HS-27A (cell line): ENCODE data around the gene SMARCA4.

Source experiments
- DNase-seq: peaks from one replicate; pipeline ENCODE4 v3.0.0-alpha.2; 2012; ENCODE audit warnings: low read depth, missing footprints

The SMARCA4 gene

DNA sequence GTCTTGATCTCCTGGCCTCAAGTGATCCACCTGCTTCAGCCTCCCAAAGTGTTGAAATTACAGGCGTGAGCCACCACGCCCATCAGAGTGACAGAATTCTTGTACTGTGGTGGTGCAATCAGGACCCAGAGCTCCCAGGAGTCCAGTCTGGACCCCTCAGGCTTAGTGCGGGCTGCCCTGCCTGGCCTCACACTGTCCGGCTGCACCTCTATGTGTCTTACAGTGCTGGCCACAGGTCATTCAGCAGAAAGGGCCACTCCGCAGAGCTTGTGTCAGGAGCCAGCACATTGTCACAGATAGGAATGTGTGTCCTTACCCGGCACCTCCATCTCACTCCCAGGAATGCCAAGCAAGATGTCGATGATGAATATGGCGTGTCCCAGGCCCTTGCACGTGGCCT, 49.2 kb downstream of the SMARCA4 start:
- no peak for DNase-seq

- DNase-seq: no peak
Observed at GRCh38 chr19:11012507-11012906, 51.7 kb downstream of the SMARCA4 start.

GRCh38 chr19:11013771-11014170, 52.9 kb downstream of the SMARCA4 start:
- DNase-seq: no peak

GRCh38 chr19:11014403-11014911, 53.6 kb downstream of the SMARCA4 start:
- DNase-seq: no peak

DNA sequence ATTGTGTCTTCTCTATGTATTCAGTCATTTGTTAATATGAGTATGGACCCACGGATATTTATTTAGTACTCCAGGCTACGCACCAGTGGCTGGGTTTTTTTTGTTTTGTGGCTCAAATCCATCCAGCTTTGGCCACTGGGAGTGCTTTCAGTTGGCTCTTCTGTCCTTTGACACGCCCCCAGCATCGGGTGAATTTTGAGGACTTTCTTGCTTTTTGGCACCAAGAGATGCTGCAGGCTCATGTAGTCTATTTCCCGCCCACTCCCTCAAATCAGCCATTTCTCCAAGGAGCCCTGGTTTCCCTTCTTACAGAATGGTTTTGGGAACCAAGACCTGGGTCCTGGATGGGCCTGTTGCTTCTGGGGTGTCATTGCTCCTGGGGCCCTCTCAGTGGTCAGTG, 55.8 kb downstream of the SMARCA4 start:
- DNase-seq: no peak

GRCh38 chr19:11017275-11018035, 56.6 kb downstream of the SMARCA4 start:
- DNase-seq: no peak

DNA sequence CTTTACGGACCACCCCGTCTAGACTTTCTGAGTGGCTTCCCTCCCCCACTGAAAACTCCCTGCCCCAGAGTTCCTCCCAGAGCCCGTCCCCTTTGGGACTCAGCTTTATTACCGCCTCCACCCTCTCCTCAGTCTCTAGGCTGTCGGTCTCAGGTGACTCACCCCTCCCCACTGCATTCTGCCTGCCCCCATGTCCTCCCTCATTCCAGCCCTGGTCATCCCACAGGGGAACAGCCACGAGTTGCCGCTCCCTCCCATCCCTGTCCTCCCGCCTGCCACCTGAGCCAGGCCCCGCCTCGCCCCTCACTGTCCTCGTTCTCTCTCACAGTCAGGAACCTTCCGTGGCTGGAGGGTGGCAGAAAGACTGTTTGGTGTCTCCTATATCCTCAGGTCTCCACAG, 57.3 kb downstream of the SMARCA4 start:
- no peak for DNase-seq

DNA sequence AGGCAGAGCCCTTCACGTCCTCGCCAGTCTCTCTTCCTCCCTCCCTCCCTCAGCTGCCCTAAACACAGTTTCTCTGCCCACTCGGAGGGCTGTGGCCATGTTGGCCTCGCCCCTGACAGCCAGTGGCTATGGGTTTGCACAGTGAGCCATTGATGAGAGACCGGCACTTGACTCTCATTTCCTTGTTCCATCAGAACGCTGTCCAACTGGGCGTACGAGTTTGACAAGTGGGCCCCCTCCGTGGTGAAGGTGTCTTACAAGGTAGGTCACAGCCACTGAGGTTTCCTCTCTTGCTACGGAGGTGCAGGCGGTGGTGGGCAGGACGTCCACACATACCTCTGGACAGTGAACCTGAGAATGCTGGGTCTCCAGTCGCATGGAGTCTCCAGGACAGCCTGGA, 57.9 kb downstream of the SMARCA4 start:
- DNase-seq: no peak

DNA sequence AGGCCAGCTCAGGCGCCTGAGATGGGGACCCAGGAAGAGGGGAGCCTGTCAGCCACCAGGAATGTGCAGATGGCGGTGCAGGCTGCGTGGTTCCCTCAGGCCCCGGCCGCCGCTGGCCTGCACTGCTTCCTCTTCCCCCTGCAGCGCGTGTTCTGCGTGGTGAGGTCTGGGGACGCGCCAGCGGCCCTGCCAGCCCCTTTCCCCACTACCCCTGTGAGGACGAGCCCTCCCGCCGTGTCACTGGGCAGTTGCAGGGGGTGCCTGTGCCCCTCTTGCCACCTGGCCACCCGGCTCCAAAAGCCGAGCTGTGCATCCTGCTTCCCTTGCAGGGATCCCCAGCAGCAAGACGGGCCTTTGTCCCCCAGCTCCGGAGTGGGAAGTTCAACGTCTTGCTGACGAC, 58.4 kb downstream of the SMARCA4 start:
- no peak for DNase-seq

DNA sequence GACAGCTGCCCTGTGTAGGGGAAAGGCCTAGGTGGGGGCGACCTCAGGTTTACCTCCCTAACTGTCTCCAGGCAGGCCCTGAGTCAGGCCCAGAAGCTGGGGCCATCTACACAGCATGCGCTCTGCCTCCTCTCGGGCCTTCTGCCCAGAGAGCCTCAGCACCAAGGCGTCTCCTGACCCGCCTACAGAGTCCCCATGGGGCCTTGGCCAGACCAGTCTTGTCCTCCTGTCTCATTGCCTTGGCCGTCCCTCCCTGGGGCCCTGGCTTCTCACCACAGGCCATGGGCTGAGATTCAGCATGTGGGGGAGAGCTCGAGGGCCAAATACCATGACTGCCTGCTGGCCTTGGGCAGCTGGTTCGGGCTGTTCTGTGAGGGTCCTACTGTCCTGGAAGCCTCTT, 59.0 kb downstream of the SMARCA4 start:
- no peak for DNase-seq

DNA sequence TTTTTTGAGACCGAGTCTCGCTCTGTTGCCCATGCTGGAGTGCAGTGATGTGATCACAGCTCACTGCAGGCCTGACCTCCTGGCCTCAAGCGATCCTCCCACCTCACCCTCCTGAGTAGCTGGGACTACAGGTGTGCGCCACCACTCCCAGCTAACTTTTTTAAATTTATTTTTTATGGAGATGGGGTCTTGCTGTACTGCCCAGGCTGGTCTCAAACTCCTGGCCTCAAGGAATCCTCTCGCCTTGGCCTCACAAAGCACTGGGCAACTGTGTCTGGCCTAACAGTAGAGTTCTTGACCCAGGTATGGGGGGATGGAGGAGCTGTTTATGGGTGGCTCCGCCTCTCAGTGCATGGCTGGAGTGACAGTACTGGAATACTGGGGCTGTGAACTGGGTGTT, 59.6 kb downstream of the SMARCA4 start:
- DNase-seq: no peak

- DNase-seq: no peak
Observed at GRCh38 chr19:11020982-11021759, 60.3 kb downstream of the SMARCA4 start.

DNA sequence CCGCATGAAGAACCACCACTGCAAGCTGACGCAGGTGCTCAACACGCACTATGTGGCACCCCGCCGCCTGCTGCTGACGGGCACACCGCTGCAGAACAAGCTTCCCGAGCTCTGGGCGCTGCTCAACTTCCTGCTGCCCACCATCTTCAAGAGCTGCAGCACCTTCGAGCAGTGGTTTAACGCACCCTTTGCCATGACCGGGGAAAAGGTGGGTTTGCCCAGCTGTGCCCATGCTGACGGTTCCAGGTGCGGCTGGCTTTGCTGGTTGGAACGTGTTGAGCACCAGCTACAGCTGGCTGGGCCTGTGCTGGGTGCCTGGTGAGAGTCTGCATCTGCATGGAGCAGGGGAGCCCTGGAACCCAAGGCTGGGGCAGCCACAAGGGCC, 60.9 kb downstream of the SMARCA4 start:
- no peak for DNase-seq

GRCh38 chr19:11023016-11023415, 62.2 kb downstream of the SMARCA4 start:
- DNase-seq: no peak

DNA sequence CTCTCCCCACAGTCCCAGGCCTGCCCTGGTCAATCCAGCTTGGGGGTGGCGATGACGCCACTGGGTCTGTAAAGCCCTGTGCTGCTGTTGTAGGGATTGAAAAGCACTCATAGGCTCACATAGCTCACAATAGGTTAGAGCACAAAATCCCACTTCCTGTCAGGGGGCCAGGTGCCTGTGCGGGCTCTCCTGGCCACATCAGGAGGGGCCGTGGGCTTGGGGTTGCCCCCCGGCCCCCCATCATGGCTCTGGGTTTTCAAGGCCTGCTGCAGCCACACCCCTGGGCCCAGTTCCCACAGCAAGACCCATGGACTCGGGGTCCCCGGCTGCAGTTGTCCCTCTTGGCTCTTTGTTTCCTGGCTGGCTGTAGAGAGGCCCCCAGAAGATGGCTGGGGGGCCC, 62.9 kb downstream of the SMARCA4 start:
- no peak for DNase-seq

- no peak for DNase-seq
Observed at GRCh38 chr19:11024259-11024658, 63.4 kb downstream of the SMARCA4 start.

- DNase-seq: no peak
Observed at GRCh38 chr19:11025006-11025405, 64.2 kb downstream of the SMARCA4 start.

- no peak for DNase-seq
Observed at GRCh38 chr19:11025445-11025844, 64.6 kb downstream of the SMARCA4 start.

DNA sequence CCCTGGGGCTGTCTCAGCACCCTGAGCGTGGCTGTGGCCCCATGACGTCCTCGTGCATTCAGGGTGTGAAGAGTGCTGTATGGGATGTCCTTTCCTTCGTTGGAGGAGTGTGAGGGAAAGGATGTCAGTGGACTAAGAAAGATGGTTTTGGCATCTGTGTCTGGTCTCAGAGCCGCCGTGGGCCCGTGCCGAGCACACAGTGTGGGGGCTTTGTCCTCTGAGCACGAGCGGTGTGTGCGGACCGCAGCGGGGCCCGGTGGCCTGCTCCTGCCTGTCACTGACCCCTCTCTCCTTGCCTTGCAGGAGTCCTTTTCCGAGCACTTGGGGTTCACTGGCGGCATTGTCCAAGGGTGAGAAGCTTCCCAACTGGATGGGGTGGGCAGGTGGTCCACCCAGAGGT, 65.2 kb downstream of the SMARCA4 start:
- DNase-seq: no peak

DNA sequence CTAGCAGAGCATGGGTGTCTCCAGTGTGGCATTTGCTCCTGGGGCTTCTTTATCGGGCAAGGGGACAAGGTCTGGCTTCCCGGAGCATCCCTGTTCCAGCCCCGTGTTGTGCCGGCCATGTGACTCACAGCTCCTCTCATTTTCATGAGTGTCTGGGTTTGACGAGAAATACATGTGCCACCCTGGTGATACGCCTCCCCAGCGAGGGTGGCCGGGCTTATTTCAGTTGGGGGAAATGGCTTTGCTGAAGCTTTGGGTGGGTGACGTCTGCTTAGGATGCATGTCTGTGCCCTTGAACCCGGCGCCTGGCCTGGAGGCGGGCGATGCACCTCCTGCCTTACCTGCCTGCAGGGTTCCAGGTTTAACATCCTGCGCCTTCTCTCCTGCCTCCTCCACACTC, 66.6 kb downstream of the SMARCA4 start:
- no peak for DNase-seq

- DNase-seq: no peak
Observed at GRCh38 chr19:11028146-11028545, 67.3 kb downstream of the SMARCA4 start.

GRCh38 chr19:11031421-11032070, 70.7 kb downstream of the SMARCA4 start:
- DNase-seq: no peak

DNA sequence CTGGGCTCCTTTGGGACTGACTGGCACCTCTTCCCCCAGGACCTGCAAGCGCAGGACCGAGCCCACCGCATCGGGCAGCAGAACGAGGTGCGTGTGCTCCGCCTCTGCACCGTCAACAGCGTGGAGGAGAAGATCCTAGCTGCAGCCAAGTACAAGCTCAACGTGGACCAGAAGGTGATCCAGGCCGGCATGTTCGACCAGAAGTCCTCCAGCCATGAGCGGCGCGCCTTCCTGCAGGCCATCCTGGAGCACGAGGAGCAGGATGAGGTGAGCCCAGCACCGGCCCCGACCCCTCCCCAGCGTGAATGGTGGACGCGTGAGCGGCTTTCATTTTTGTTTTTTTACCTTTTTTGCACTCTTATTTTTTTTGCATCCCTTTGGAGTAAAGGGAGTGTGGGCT, 72.4 kb downstream of the SMARCA4 start:
- no peak for DNase-seq
